ENCODE data around the gene C1orf167. TPM values are rescaled to one million over a fixed set of nuclear protein-coding genes. Genes with fewer than 3 reads are reported as not detected.
A peak's percentile ranks its signal among the peaks of the same experiment; 100 is the strongest.

Gene C1orf167
- total RNA-seq, 1 experiment from 2014 or later, result 0.39 TPM

GRCh38 chr1:11784993-11785769, 23.2 kb downstream of the C1orf167 start:
- H3T11ph ChIP-seq (ENCODE audit: low read length), result no peak overlapping the region
- peak overlapping the region in 1 of 2 experiments; percentile 29; a peak in 1 of 5 replicates for H3K4me3 Mint-ChIP-seq
- H2BK20ac ChIP-seq (ENCODE audit: low read depth, low read length, poor library complexity, severe bottlenecking), result no peak overlapping the region
- H3K18ac ChIP-seq (ENCODE audit: insufficient read length, low read depth, low read length), result no peak overlapping the region
- H3K23ac ChIP-seq (ENCODE audit: insufficient read length, low read depth, low read length), result no peak overlapping the region
- H4K5ac ChIP-seq (ENCODE audit: insufficient read length, low read depth, low read length), result no peak overlapping the region
- no peaks in the 10 kb centered on the region for H3K9me3 Mint-ChIP-seq
- peak; percentile 96 for TF ChIP-seq CTCF (conservative IDR thresholded peaks at IDR 0.05)
- H3K56ac ChIP-seq (ENCODE audit: insufficient read length, low read depth, low read length), result no peak overlapping the region
- no peak overlapping the region for H2AFZ ChIP-seq (ENCODE audit: low read length)
- DNase-seq, result peak; percentile 93
- H3K27ac ChIP-seq (ENCODE audit: insufficient read length, low read depth, low read length), result no peak overlapping the region
- no peaks in the 10 kb centered on the region for H3K79me2 ChIP-seq (ENCODE audit: insufficient read depth, low read length)
- no peak overlapping the region for H3K27ac Mint-ChIP-seq
- peaks cover 6% of the 10 kb centered on the region; the same call in 1 of the 2 replicates for H3K4me1 ChIP-seq (ENCODE audit: insufficient read depth, low read length)
- H3K27me3 Mint-ChIP-seq (ENCODE audit: low read depth), result peaks cover 1% of the 10 kb centered on the region; the same call in 1 of the 2 replicates
- no peak overlapping the region for H4K91ac ChIP-seq (ENCODE audit: insufficient read length, low read depth, low read length)
- no peaks in the 10 kb centered on the region for H3K23me2 ChIP-seq (ENCODE audit: insufficient read length, low read depth, low read length, poor library complexity, severe bottlenecking)
- no peak overlapping the region for H2AK5ac ChIP-seq (ENCODE audit: insufficient read length, low read length)
- H3K79me1 ChIP-seq (ENCODE audit: insufficient read depth, low read depth, low read length, poor library complexity, severe bottlenecking), result no peaks in the 10 kb centered on the region
- H4K20me1 ChIP-seq (ENCODE audit: control insufficient read depth, insufficient read depth, insufficient read length), result no peaks in the 10 kb centered on the region
- peaks cover 25 to 34% of the 10 kb centered on the region in 2 experiments for H3K4me1 Mint-ChIP-seq
- H3K14ac ChIP-seq (ENCODE audit: insufficient read depth, low read length), result no peak overlapping the region
- no peak overlapping the region for H2BK5ac ChIP-seq (ENCODE audit: insufficient read length, low read length)
- no peak overlapping the region for H2BK120ac ChIP-seq (ENCODE audit: low read depth, low read length, poor library complexity, severe bottlenecking)
- H3K4ac ChIP-seq (ENCODE audit: low read depth, low read length), result no peak overlapping the region
- no peaks in the 10 kb centered on the region for H3K9me3 ChIP-seq (ENCODE audit: control insufficient read depth, low read depth, low read length)
- H3K9ac ChIP-seq (ENCODE audit: extremely low read depth, insufficient read length, low read length), result no peak overlapping the region
- H2BK15ac ChIP-seq (ENCODE audit: low read depth, low read length), result no peak overlapping the region
- no CpG with 5 or more reads among the region's 30 CpGs for WGBS (ENCODE audit: extremely low coverage, insufficient read length, low lambda C conversion rate)
- no peak overlapping the region for H2BK12ac ChIP-seq (ENCODE audit: insufficient read length, low read depth, low read length)
- no peaks in the 10 kb centered on the region for H3K27me3 ChIP-seq (ENCODE audit: insufficient read depth, low read length)
- H3K4me2 ChIP-seq (ENCODE audit: insufficient read depth, insufficient read length, low read length), result no peak overlapping the region
- H3K36me3 Mint-ChIP-seq (ENCODE audit: insufficient read depth in 1 of 3, low read depth in 3 of 3), result peaks cover 0 to under 1% (median 0%) of the 10 kb centered on the region in 3 experiments; a peak in 1 of 7 replicates
- no peak overlapping the region for H4K8ac ChIP-seq (replicated peaks; ENCODE audit: insufficient read length, low read depth, low read length)
